Cerebellar nuclear complex (tissue), 1 donor: ENCODE results near the gene PBX4.

ENCODE experiments used
- DNase-seq, 2 experiments: peaks; one replicate each; lab custom pipeline; 2025; lab: John Stamatoyannopoulos, UW

PBX4 gene

GRCh38 chr19:19588546-19588945 is 29.9 kb downstream of the PBX4 start:
- DNase-seq: no peak

GRCh38 chr19:19587771-19588170 is 30.7 kb downstream of the PBX4 start:
- DNase-seq: no peak

DNA sequence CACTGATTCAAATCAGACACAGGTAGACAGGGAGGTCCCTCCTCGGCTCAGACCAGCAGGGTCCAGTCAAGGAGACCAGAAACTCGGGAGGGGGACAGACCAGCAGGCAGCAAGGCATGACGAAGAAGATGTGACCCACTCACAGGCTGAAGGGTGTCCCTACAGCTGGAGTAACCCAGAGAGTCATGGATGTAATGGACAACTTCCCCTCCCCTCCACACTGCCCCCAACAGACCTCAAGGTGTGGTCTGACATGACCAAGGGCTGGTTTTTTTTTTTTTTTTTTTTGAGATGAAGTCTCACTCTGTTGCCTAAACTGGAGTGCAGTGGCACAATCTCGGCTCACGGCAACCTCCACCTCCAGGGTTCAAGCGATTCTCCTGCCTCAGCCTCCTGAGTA is 34.1 kb downstream of the PBX4 start:
- DNase-seq: no peak

DNA sequence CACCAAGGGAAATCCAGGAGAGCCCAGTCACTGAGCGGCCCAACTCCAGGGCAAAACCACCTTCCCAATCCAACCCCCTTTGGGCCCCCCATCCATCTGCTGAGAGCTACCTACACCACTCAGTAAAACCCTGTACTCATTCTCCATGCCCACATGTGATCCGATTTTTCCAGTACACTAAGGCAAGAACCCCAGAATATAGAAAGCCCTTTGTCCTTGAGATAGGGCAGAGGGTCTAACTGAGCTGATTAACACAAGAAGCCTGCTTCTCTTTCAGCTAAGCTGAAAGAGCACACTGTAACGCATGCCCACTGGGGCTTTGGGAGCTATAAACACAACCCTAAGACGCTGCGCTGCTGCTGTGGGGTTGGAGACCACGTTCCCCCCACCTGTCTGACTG is 36.0 kb downstream of the PBX4 start:
- no peak for DNase-seq

- no peak for DNase-seq
These were observed 37.1 kb downstream of the PBX4 start for GRCh38 chr19:19581391-19581790.

- DNase-seq: no peak
These were observed 38.1 kb downstream of the PBX4 start for GRCh38 chr19:19580418-19580817.

- DNase-seq: no peak
These were observed 38.7 kb downstream of the PBX4 start for GRCh38 chr19:19579533-19580361.

GRCh38 chr19:19578252-19578651 is 40.2 kb downstream of the PBX4 start:
- no peak for DNase-seq

- DNase-seq: no peak
These were observed 43.1 kb downstream of the PBX4 start for GRCh38 chr19:19575411-19575810.

DNA sequence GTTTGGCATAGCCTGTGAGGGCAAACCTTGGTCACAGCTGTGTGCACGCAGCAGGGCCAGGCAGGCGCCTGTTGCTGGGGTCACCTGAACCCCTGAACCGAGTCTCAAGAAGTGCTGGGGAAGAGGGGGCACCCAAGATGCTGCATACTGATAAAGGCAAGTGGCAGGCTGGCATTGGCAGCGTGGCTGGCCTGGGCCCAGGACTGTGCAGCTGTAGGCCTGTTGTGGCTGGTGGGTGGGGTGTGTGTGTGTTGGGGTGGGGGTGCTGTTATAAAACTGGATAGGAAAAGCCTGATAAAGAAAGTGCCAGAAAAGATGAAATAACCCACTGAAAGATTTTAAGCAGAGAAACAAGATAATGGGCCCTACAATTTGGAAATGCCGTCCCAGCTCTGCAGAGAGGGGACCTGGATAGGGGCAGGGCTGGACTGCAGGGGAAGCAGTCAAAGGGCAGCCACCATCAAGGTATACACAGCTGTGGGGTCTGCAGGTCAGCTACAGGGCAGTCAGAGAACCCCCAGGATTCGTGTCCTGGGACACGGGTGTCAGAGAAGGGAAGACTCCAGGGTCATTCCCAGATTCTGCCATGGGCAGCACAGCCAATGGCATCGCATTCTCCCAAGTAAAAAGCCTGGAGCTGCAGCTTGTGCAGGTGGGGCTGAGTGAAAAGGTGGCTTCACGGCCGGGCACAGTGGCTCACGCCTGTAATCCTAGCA is 47.3 kb downstream of the PBX4 start:
- DNase-seq: no peak

- no peak for DNase-seq
These were observed 47.9 kb downstream of the PBX4 start for GRCh38 chr19:19570571-19570970.

GRCh38 chr19:19568802-19569756 is 49.4 kb downstream of the PBX4 start:
- no peak for DNase-seq

DNA sequence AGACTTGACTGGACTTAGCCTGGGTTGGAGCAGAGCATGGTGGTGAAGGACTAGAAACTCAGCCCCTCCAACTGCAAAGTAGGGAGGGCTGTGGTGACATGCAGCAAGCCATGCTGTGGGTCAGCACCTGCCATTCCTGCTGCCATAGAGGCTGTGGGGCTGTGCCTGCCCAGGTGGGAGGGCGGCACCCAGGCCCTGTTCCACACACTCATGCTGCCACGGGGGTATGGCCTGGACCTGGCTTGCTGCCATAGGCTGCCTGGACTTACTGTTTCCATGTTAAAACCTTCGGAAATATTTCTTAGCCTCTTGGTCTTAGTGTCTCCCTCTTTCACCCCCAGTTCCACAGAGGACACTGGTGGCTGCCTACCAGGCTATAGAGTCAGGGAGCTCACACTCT is 51.1 kb downstream of the PBX4 start:
- no peak for DNase-seq

DNA sequence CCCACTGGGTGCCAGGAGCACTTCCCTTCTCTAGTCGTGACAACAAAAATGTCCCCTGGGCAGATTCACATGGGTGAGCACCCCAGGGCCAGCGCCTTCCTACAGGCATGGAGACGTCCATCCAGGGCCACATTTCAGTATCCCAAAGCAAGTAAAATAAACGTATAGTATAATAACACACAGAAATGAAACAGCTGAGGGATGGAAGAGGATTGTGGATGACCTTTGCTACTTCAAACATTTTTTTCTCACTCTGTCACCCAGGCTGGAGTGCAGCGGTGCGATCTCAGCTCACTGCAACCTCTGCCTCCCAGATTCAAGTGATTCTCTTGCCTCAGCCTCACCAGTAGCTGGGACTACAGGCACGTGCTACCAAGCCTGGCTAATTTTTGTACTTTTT is 52.2 kb downstream of the PBX4 start:
- DNase-seq: no peak

- no peak for DNase-seq
These were observed 55.1 kb downstream of the PBX4 start for GRCh38 chr19:19563348-19563848.

GRCh38 chr19:19562665-19563347 is 55.7 kb downstream of the PBX4 start:
- no peak for DNase-seq

DNA sequence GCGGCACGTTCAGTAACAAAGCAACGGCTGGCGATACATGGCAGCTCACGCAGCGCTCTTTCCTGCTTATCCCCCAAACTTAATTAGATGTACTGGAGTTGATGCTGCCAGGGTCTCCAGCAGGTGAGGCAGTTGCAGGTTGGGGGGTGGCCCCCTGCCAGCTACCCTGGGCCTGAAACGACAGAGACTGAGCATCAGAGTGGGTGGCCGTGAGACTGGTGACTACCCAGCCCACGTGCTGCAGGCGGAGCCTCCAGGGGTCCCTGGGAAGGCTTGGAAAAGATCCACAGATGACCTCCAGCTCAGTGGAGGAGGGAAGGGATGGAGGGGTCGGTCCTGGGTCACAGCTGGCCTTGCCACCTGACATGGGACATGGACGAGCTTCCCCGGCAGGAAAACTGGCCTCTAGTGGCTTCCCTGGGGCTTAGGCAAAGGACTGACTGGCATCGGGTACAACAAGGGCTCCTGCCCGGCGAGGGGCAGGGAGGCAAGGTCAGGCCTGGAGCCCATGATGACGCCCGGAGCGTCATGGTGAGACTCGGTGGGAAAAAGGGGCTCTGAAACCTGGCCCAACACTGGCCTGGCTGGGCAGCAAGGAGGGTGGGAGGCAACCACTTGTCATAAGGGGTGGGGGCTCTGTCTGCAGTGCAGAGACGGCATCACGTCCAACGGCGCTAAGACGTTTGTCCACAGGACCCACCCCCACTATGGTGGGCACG is 56.4 kb downstream of the PBX4 start:
- no peak for DNase-seq

GRCh38 chr19:19559931-19560330 is 58.6 kb downstream of the PBX4 start:
- no peak for DNase-seq

DNA sequence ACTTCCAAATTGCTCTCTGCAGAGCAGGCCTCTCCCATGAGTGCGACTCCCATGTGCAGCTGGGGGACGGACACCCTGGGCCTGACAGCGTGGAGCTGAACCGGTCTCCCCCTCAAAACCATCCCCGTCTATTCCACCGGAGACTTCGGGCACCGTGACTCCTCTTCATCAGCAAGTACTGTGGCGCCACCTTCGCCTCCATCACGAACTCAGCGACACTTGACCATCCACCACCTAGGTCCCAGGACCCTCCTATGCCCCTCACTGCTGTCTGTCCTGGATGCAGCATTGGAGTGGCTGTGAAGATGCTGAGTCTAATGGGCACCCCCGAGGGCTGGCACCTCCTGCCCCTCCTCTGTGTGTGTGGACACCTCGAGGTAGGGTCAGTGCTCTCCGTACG is 59.9 kb downstream of the PBX4 start:
- no peak for DNase-seq

DNA sequence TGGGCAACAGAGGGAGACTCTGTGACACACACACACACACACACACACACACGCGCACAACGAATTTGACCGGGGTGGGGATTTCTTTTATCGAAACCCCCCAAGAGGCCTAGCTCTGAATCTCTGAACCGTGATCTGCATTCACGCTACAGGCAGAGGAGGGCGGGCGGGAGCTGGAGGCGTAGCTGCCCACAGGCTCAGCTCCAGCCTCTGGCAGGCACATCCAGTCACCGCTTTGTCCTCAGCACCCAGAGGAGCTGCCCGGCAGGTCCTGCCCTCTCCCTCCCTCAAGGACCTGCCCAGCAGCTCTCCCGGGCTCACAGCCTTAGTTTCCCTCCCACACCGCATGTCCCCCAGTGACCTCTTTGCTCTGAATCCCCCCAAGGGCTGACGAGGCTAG is 60.4 kb downstream of the PBX4 start:
- DNase-seq: no peak
